ENCODE results near the gene NLRP6.
"Not testable (repeated sequence)": the region's sequence is repeated elsewhere in the genome, so short reads cannot be mapped to it uniquely, and the experiment has no call there.

NLRP6 gene

DNA sequence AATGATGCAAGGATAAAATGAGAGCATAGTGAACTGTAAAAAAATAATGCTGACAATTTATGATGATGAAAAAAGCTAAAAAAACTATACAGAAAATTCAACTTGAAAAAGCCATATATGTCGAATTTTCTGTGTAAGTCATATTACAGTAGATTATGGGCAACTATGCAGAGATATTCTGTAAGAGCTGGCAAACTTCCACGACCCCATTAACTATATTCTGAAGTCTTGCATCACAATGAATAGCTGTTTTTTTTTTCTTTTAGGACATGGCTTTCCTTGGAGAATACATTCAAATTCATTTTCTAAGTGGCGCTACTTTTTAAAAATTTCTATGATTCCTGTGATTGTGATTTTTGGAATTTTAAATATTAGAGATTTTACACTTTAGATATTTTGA lies 23.0 kb upstream of the NLRP6 start:
- Histone ChIP-seq H3K9ac (ENCODE audit: low read depth in 1 of 2, low read length in 2 of 2) (no peak overlapping the region), H3K4me1 (ENCODE audit: control insufficient read depth in 2 of 2, insufficient read depth in 2 of 2, low read length in 2 of 2) (no peaks in the 10 kb centered on the region), H3K27ac (ENCODE audit: low read depth in 2 of 2, low read length in 2 of 2) (no peak overlapping the region), H3K4me3 (ENCODE audit: low read length in 2 of 2) (no peak overlapping the region), H3K9me3 (ENCODE audit: control insufficient read depth in 2 of 2, low read length in 2 of 2) (no peaks in the 10 kb centered on the region), H3K27me3 (ENCODE audit: control insufficient read depth in 2 of 2, insufficient read depth in 2 of 2, low read length in 2 of 2) (no peaks in the 10 kb centered on the region), H3K36me3 (ENCODE audit: control insufficient read depth in 2 of 2, insufficient read depth in 2 of 2, low read length in 2 of 2) (peaks cover 33 to 35% of the 10 kb centered on the region in 2 donors)

DNA sequence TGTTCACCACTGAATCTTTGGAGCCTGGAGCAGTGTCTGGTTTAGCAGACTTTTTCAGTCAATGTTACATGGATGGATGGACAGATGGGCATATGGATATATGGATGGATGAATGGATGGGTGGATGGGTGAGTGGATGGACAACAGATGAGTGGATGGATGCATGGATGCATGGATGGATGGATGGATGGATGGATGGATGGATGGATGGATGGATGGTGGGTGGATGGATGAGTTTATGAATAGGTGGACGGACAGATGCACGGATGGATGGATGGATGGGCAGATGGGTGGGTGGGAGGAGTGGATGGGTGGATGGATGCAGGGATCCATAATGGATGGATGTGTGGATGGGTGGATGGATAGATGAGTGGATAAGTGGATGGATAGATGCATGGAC lies 22.4 kb upstream of the NLRP6 start:
- no peak overlapping the region for H3K9ac ChIP-seq (ENCODE audit: low read depth in 1 of 2, low read length in 2 of 2)
- peaks cover 28% of the 10 kb centered on the region in 2 donors for H3K36me3 ChIP-seq (ENCODE audit: control insufficient read depth in 2 of 2, insufficient read depth in 2 of 2, low read length in 2 of 2)
- H3K9me3 ChIP-seq (ENCODE audit: control insufficient read depth in 2 of 2, low read length in 2 of 2), result no peaks in the 10 kb centered on the region
- H3K4me1 ChIP-seq (ENCODE audit: control insufficient read depth in 2 of 2, insufficient read depth in 2 of 2, low read length in 2 of 2), result no peaks in the 10 kb centered on the region
- no peak overlapping the region for H3K4me3 ChIP-seq (ENCODE audit: low read length in 2 of 2)
- no peak overlapping the region for H3K27ac ChIP-seq (ENCODE audit: low read depth in 2 of 2, low read length in 2 of 2)
- H3K27me3 ChIP-seq (ENCODE audit: control insufficient read depth in 2 of 2, insufficient read depth in 2 of 2, low read length in 2 of 2), result no peaks in the 10 kb centered on the region

DNA sequence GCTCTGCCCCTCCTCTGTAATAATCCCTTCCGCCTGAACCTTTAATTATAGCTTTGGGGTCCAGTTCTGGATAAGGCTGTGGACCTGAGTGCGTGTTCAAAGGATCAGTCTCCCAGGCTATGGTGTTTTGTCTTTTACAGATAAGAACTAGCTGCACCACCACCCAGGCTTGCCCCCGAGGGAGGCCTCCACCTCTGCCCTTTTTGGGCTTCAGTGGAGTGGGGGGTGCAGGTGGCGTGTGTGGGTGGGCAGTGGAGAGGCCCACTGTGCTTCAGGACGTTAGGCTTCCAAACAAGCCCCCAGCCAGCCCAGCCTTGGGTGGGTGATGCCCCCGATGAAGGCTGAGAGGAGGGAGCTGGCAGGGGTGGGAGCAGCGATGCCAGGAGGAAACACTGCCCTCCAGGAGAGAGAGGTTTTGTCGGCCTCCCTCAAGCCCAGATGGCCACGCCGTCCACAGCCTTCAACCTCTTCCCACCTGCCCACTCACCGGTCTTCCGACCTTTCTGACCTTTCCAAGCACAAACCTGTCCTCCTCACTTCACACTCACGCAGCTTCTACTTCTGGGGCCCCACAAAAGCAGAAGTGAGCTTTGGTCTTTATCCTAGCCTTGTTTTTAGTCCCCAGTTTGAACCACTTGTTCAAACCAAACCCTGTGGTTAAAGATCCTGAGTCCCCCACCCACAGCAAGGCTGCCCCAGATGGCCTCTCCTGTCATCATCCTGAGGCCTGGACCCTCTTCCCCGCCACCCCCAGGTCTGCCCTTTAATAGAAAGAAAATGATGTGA lies 21.1 kb upstream of the NLRP6 start:
- Histone ChIP-seq H3K9ac (ENCODE audit: low read depth in 1 of 2, low read length in 2 of 2) (no peak overlapping the region), H3K4me3 (ENCODE audit: low read length in 2 of 2) (no peak overlapping the region), H3K27ac (ENCODE audit: low read depth in 2 of 2, low read length in 2 of 2) (no peak overlapping the region), H3K4me1 (ENCODE audit: control insufficient read depth in 2 of 2, insufficient read depth in 2 of 2, low read length in 2 of 2) (no peaks in the 10 kb centered on the region), H3K9me3 (ENCODE audit: control insufficient read depth in 2 of 2, low read length in 2 of 2) (no peaks in the 10 kb centered on the region), H3K27me3 (ENCODE audit: control insufficient read depth in 2 of 2, insufficient read depth in 2 of 2, low read length in 2 of 2) (no peaks in the 10 kb centered on the region), H3K36me3 (ENCODE audit: control insufficient read depth in 2 of 2, insufficient read depth in 2 of 2, low read length in 2 of 2) (peaks cover 16 to 17% of the 10 kb centered on the region in 2 donors)

DNA sequence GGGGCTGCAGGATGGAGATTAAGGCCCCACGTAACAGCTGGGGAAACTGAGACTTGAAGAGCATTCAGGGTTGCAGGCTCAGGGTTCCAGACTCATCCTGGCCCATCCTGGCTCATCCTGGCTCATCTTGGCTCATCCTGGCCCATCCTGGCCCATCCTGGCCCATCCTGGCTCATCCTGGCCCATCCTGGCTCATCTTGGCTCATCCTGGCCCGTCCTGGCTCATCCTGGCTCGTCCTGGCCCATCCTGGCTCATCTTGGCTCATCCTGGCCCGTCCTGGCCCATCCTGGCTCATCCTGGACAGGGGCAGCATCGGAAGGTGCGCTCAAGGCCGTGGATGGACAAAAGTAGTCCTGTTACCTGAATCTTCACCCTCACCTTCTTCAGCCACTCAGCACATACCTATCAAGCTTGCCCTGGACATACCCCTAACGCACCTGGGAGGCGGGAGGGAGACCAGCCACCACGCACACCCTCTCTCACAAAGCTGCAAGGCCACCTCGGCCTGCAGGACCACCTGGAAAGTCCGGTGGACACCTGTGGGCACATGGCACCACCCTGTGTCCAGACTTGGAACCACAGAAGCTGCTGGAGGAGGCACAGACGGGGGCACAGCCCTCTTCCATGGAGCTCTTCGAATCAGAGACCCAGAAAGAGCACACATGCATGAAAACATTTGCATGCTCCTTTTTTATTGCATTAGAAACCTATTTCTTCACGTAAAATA lies 20.3 kb upstream of the NLRP6 start:
- H3K27me3 ChIP-seq (ENCODE audit: control insufficient read depth in 2 of 2, insufficient read depth in 2 of 2, low read length in 2 of 2), result no peaks in the 10 kb centered on the region

DNA sequence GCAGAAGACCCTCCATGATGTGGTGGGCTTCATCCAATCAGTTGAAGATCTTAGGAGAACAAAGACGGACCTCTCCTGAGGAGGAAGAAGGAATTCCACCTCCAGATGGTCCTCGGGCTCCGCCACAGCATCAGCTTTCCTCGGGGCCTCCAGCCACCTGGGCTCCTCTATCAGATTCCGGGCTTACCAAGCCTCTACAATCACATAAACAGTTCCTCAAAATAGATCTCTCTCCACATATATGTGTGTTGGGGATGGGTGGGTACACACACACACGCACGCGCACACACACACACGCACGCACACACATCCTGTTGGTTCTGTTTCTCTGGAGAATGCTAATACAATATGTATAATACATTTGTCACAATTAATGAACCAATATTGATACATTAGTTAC lies 18.8 kb upstream of the NLRP6 start:
- Histone ChIP-seq H3K4me1 (ENCODE audit: control insufficient read depth in 2 of 2, insufficient read depth in 2 of 2, low read length in 2 of 2) (no peaks in the 10 kb centered on the region), H3K9me3 (ENCODE audit: control insufficient read depth in 2 of 2, low read length in 2 of 2) (no peaks in the 10 kb centered on the region), H3K27ac (ENCODE audit: low read depth in 2 of 2, low read length in 2 of 2) (no peak overlapping the region), H3K4me3 (ENCODE audit: low read length in 2 of 2) (no peak overlapping the region), H3K27me3 (ENCODE audit: control insufficient read depth in 2 of 2, insufficient read depth in 2 of 2, low read length in 2 of 2) (no peaks in the 10 kb centered on the region), H3K9ac (ENCODE audit: low read depth in 1 of 2, low read length in 2 of 2) (no peak overlapping the region), H3K36me3 (ENCODE audit: control insufficient read depth in 2 of 2, insufficient read depth in 2 of 2, low read length in 2 of 2) (no peaks in the 10 kb centered on the region)

More for the DNA sequence above, 20.3 kb upstream of the NLRP6 start:
- H3K4me3 ChIP-seq (ENCODE audit: low read length in 2 of 2), result no peak overlapping the region
- no peaks in the 10 kb centered on the region for H3K4me1 ChIP-seq (ENCODE audit: control insufficient read depth in 2 of 2, insufficient read depth in 2 of 2, low read length in 2 of 2)
- H3K9me3 ChIP-seq (ENCODE audit: control insufficient read depth in 2 of 2, low read length in 2 of 2), result no peaks in the 10 kb centered on the region
- H3K36me3 ChIP-seq (ENCODE audit: control insufficient read depth in 2 of 2, insufficient read depth in 2 of 2, low read length in 2 of 2), result peaks cover 8 to 10% of the 10 kb centered on the region in 2 donors
- H3K27ac ChIP-seq (ENCODE audit: low read depth in 2 of 2, low read length in 2 of 2), result no peak overlapping the region
- no peak overlapping the region for H3K9ac ChIP-seq (ENCODE audit: low read depth in 1 of 2, low read length in 2 of 2)

DNA sequence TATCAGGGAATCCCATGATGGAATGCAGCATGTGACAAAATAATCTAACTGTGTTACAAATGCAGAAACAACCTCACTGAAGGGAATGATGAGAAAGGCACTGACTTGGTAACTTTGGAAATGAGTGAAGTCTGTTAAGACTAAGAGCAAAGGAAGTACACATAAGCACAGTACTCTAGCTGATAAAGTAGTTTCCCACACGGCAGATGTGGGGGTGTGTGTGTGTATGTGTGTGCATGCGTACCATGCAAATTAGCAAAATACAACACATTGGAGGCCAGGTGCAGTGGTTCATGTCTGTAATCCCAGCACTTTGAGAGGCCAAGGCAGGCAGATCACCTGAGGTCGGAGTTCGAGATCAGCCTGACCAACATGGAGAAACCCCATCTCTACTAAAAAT lies 16.6 kb upstream of the NLRP6 start:
- no peak overlapping the region for H3K27ac ChIP-seq (ENCODE audit: low read depth in 2 of 2, low read length in 2 of 2)
- H3K27me3 ChIP-seq (ENCODE audit: control insufficient read depth in 2 of 2, insufficient read depth in 2 of 2, low read length in 2 of 2), result no peaks in the 10 kb centered on the region
- H3K4me3 ChIP-seq (ENCODE audit: low read length in 2 of 2), result no peak overlapping the region
- no peak overlapping the region for H3K9ac ChIP-seq (ENCODE audit: low read depth in 1 of 2, low read length in 2 of 2)
- H3K9me3 ChIP-seq (ENCODE audit: control insufficient read depth in 2 of 2, low read length in 2 of 2), result no peaks in the 10 kb centered on the region
- no peaks in the 10 kb centered on the region for H3K36me3 ChIP-seq (ENCODE audit: control insufficient read depth in 2 of 2, insufficient read depth in 2 of 2, low read length in 2 of 2)
- no peaks in the 10 kb centered on the region for H3K4me1 ChIP-seq (ENCODE audit: control insufficient read depth in 2 of 2, insufficient read depth in 2 of 2, low read length in 2 of 2)

DNA sequence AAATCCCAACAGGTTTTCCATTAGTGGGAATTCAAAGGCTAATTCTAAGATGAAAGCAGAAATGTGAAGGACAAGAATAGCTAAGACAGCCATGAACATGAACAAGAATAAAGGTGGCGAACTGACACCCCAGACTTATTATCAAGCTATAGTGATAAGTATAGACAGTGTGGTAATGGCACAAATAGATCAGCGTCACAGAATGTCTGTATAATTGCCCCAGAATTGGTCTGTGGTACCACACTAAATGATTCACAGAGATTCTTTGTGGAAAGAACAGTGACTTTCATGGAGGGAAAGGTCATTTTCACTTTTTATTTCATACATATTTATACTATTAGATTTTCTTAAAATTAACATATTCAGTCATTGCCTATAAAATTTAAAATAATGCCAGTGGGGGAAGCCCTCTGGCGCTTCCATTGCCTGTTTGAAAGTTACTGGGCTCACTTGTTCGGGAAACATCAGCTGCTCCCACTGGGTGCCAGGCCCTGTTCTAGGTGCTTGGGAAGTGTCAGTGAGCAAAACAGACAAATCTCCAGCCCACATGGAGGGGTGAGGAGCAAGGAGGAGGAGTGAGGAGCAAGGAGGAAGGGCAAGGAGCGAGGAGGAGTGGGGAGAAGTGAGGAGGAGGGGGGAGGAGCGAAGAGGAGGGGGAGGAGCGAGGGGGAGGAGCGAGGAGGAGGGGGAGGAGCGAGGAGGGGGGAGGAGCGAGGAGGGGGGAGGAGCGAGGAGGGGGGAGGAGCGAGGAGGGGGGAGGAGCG lies 11.3 kb upstream of the NLRP6 start:
- peak overlapping the region in 1 of 2 donors; percentile 20 for H3K4me3 ChIP-seq (ENCODE audit: low read length in 2 of 2)
- no peak overlapping the region for H3K9ac ChIP-seq (ENCODE audit: low read depth in 1 of 2, low read length in 2 of 2)
- no peaks in the 10 kb centered on the region for H3K27me3 ChIP-seq (ENCODE audit: control insufficient read depth in 2 of 2, insufficient read depth in 2 of 2, low read length in 2 of 2)
- no peaks in the 10 kb centered on the region for H3K9me3 ChIP-seq (ENCODE audit: control insufficient read depth in 2 of 2, low read length in 2 of 2)
- H3K36me3 ChIP-seq (ENCODE audit: control insufficient read depth in 2 of 2, insufficient read depth in 2 of 2, low read length in 2 of 2), result no peaks in the 10 kb centered on the region
- H3K27ac ChIP-seq (ENCODE audit: low read depth in 2 of 2, low read length in 2 of 2), result no peak overlapping the region
- H3K4me1 ChIP-seq (ENCODE audit: control insufficient read depth in 2 of 2, insufficient read depth in 2 of 2, low read length in 2 of 2), result peaks cover 10 to 13% of the 10 kb centered on the region in 2 donors

DNA sequence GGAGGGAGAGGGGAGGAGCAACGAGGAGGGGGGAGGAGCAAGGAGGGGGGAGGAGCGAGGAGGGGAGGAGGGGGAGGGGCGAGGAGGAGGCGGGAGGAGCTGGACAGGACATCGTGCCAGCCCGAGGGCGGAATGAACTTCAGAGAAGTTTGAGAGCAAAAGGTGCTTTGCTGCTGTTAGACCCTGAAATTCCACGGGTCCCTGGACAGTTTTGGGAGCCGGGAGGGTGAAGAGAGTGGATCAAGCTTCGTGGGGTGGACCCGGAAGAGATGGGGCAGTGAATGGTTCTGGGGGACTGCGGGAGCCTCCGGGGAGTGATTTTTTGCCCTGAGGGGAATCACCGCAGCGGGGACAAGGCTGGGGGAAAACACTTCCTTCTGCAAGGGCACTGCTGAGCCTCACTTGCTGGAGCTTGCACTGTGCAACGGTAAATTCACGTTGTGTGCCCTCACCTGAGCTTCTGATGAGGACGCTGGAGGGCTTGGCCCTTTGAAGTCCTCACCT lies 10.7 kb upstream of the NLRP6 start:
- Histone ChIP-seq H3K4me1 (ENCODE audit: control insufficient read depth in 2 of 2, insufficient read depth in 2 of 2, low read length in 2 of 2) (peaks cover 10 to 13% of the 10 kb centered on the region in 2 donors), H3K4me3 (ENCODE audit: low read length in 2 of 2) (peak overlapping the region; percentile 50 to 73), H3K27ac (ENCODE audit: low read depth in 2 of 2, low read length in 2 of 2) (peak overlapping the region; percentile 76 to 92), H3K36me3 (ENCODE audit: control insufficient read depth in 2 of 2, insufficient read depth in 2 of 2, low read length in 2 of 2) (no peaks in the 10 kb centered on the region), H3K9me3 (ENCODE audit: control insufficient read depth in 2 of 2, low read length in 2 of 2) (no peaks in the 10 kb centered on the region), H3K27me3 (ENCODE audit: control insufficient read depth in 2 of 2, insufficient read depth in 2 of 2, low read length in 2 of 2) (no peaks in the 10 kb centered on the region), H3K9ac (ENCODE audit: low read depth in 1 of 2, low read length in 2 of 2) (peak overlapping the region; percentile 68 to 70)

DNA sequence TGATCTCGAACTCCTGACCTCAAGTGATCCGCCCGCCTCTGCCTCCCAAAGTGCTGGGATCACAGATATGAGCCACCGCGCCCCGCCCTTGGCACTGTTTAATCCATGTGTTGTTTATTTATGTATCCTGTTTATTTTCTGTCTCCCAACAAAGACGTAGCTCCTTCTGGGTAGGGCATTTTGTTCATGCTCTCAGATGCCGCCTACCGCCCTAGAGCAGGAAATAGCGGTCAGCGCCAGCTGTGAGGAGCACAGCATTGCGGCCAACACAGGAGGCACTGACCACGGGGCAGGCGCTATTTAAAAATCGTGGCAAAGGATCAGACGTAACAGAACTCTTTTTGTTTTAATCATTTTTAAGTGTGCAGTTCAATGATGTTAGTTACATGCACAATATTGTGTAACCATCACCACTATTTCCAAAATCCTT lies 9.5 kb upstream of the NLRP6 start:
- H3K27me3 ChIP-seq (ENCODE audit: control insufficient read depth in 2 of 2, insufficient read depth in 2 of 2, low read length in 2 of 2); H3K36me3 ChIP-seq (ENCODE audit: control insufficient read depth in 2 of 2, insufficient read depth in 2 of 2, low read length in 2 of 2); H3K9me3 ChIP-seq (ENCODE audit: control insufficient read depth in 2 of 2, low read length in 2 of 2): not testable (repeated sequence)
- H3K4me3 ChIP-seq (ENCODE audit: low read length in 2 of 2), result peak overlapping the region in 1 of 2 donors; percentile 73
- H3K27ac ChIP-seq (ENCODE audit: low read depth in 2 of 2, low read length in 2 of 2), result peak overlapping the region; percentile 76 to 92
- peaks cover 10 to 13% of the 10 kb centered on the region in 2 donors for H3K4me1 ChIP-seq (ENCODE audit: control insufficient read depth in 2 of 2, insufficient read depth in 2 of 2, low read length in 2 of 2)
- H3K9ac ChIP-seq (ENCODE audit: low read depth in 1 of 2, low read length in 2 of 2), result peak overlapping the region; percentile 48 to 68
